HG02571 (cell line): ENCODE results near the gene SLC39A13.
A peak's percentile ranks its signal among the peaks of the same experiment; 100 is the strongest.

Source experiments
- ATAC-seq: cut with Tn5 transposase; IDR thresholded peaks from one replicate; pipeline ENCODE4 v1.9.1; 2021; ENCODE audit warnings: mild to moderate bottlenecking, moderate library complexity; ENCODE audit not compliant: unreplicated experiment

The SLC39A13 gene

GRCh38 chr11:47400768-47401279 lies 7.6 kb upstream of the SLC39A13 start:
- peak; percentile 63 for ATAC-seq

- ATAC-seq = no peak
Observed at GRCh38 chr11:47403135-47403534, 5.3 kb upstream of the SLC39A13 start.

- no peak for ATAC-seq
Observed at GRCh38 chr11:47403571-47403970, 4.8 kb upstream of the SLC39A13 start.

- ATAC-seq = no peak
Observed at GRCh38 chr11:47406896-47407745, 1.3 kb upstream of the SLC39A13 start.

- ATAC-seq = no peak
Observed at GRCh38 chr11:47408598-47409439, 429 bp downstream of the SLC39A13 start.

GRCh38 chr11:47409440-47410369 lies 1.3 kb downstream of the SLC39A13 start:
- no peak for ATAC-seq

- ATAC-seq = no peak
Observed at GRCh38 chr11:47410370-47411264, 2.2 kb downstream of the SLC39A13 start.

GRCh38 chr11:47411884-47412746 lies 3.7 kb downstream of the SLC39A13 start:
- ATAC-seq = no peak

GRCh38 chr11:47413351-47413750 lies 5.0 kb downstream of the SLC39A13 start:
- ATAC-seq = no peak

- no peak for ATAC-seq
Observed at GRCh38 chr11:47413908-47414684, 5.7 kb downstream of the SLC39A13 start.

GRCh38 chr11:47414685-47415070 lies 6.3 kb downstream of the SLC39A13 start:
- ATAC-seq = no peak

GRCh38 chr11:47415091-47415854 lies 6.9 kb downstream of the SLC39A13 start:
- no peak for ATAC-seq

GRCh38 chr11:47415949-47416472 lies 7.6 kb downstream of the SLC39A13 start:
- no peak for ATAC-seq

- no peak for ATAC-seq
Observed at GRCh38 chr11:47417712-47418111, 9.3 kb downstream of the SLC39A13 start.

GRCh38 chr11:47418454-47419259 lies 10.3 kb downstream of the SLC39A13 start:
- no peak for ATAC-seq

- no peak for ATAC-seq
Observed at GRCh38 chr11:47425611-47426010, 17.2 kb downstream of the SLC39A13 start.
